Activated CD4-positive, alpha-beta memory T cell treated with anti-CD3 and anti-CD28 coated beads, Interleukin-2, amount 10 ng/mL, durations not matched to agents 7 days and 5 days (primary cell): ENCODE measurements around the gene PANK1. TPM values are rescaled to one million over a fixed set of nuclear protein-coding genes. Genes with fewer than 3 reads are reported as not detected.
"Not testable (repeated sequence)": the region's sequence is repeated elsewhere in the genome, so short reads cannot be mapped to it uniquely, and the experiment has no call there.

Source experiments
- CTCF ChIA-PET: fragments of 350-600 bp; sonication (Branson Sonifier 250); formaldehyde crosslinking; loops from one replicate; lab custom pipeline; 2021; ENCODE audit warnings: antibody characterized with exemption, inconsistent platforms; lab: Charles Lee
- POLR2A ChIA-PET: fragments of 350-600 bp; sonication (Branson Sonifier 250); formaldehyde crosslinking; loops from one replicate; lab custom pipeline; 2021; ENCODE audit warnings: antibody characterized with exemption; lab: Charles Lee
- DNase-seq: peaks from one replicate; pipeline ENCODE4 v3.0.0-alpha.2; 2020
- H3K27ac Mint-ChIP-seq: one replicate; pipeline ENCODE4 v1.8.0; 2021; ENCODE audit warnings: mild to moderate bottlenecking, mixed read lengths
- H3K27me3 Mint-ChIP-seq: one replicate; pipeline ENCODE4 v1.8.0; 2021; ENCODE audit warnings: mixed read lengths
- H3K36me3 Mint-ChIP-seq: one replicate; pipeline ENCODE4 v1.8.0; 2021; ENCODE audit warnings: low read depth, mixed read lengths
- H3K4me1 Mint-ChIP-seq: one replicate; pipeline ENCODE4 v1.8.0; 2021; ENCODE audit warnings: mixed read lengths
- H3K4me3 Mint-ChIP-seq: one replicate; pipeline ENCODE4 v1.8.0; 2021; ENCODE audit warnings: mild to moderate bottlenecking, mixed read lengths
- H3K9me3 Mint-ChIP-seq: one replicate; pipeline ENCODE4 v1.8.0; 2021; ENCODE audit warnings: mixed read lengths
- total RNA-seq, 2 experiments: library from RNA; stranded (reverse); gene quantifications; one replicate each; pipeline ENCODE4 v1.2.3, GENCODE V29; 2021

The PANK1 gene
- total RNA-seq, 2 experiments from 2014 or later: 4.7 to 6.1 TPM

DNA sequence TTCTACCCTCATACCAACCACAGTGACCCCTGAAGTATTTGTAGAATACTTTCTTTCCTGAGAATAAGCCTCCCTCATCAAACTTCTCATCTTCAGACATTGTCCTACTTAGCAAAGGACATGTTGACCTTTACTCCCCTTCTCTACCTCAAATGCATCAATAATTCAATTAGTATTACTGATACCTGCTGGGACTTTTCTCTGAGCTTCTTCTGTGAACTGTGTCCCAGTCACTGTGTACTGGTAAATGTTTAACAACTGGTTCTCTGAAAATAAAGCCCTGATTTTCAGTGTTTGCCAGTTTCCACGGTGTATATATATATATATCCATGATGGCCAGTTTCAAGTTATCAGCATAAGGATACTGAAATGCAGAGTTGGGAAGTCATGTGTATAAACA, 12.2 kb downstream of the PANK1 start:
- ChIA-PET CTCF (interaction anchor here (1.1 kb wide), 1 partner anchor 53 kb away, joined by 3 read pairs; no protein-coding TSS in a partner anchor), POLR2A (interaction anchor here (1.2 kb wide), 1 partner anchor 11 kb away, joined by 4 read pairs; no protein-coding TSS in a partner anchor)
- Mint-ChIP-seq H3K27ac (no peak overlapping the region), H3K9me3 (no peaks in the 10 kb centered on the region), H3K27me3 (no peaks in the 10 kb centered on the region), H3K4me1 (no peaks in the 10 kb centered on the region), H3K4me3 (no peak overlapping the region), H3K36me3 (peaks cover 10% of the 10 kb centered on the region)
- DNase-seq: no peak

DNA sequence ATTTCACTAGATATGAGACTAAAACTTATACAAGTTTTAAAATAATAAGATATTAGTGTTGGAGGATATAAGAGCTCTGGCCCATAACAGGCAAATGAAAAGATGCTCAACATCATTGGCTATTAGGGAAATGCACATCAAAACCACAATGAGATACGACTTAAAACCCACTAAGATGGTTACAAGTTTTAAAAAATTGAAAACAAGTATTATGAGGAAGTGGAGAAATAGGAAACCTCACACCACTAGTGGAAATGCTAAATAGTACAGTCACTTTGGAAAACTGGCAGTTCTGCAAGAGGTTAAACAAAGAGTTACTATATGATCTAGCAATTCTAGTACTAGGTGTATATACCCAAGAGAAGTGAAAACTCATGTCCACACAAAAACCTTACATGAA, 17.2 kb downstream of the PANK1 start:
- no peaks in the 10 kb centered on the region for H3K27me3 Mint-ChIP-seq
- DNase-seq: no peak
- POLR2A ChIA-PET: no interaction called here
- H3K9me3 Mint-ChIP-seq: no peaks in the 10 kb centered on the region
- no peaks in the 10 kb centered on the region for H3K36me3 Mint-ChIP-seq
- no peaks in the 10 kb centered on the region for H3K4me1 Mint-ChIP-seq
- H3K27ac Mint-ChIP-seq: no peak overlapping the region
- H3K4me3 Mint-ChIP-seq: no peak overlapping the region
- CTCF ChIA-PET: no interaction called here

DNA sequence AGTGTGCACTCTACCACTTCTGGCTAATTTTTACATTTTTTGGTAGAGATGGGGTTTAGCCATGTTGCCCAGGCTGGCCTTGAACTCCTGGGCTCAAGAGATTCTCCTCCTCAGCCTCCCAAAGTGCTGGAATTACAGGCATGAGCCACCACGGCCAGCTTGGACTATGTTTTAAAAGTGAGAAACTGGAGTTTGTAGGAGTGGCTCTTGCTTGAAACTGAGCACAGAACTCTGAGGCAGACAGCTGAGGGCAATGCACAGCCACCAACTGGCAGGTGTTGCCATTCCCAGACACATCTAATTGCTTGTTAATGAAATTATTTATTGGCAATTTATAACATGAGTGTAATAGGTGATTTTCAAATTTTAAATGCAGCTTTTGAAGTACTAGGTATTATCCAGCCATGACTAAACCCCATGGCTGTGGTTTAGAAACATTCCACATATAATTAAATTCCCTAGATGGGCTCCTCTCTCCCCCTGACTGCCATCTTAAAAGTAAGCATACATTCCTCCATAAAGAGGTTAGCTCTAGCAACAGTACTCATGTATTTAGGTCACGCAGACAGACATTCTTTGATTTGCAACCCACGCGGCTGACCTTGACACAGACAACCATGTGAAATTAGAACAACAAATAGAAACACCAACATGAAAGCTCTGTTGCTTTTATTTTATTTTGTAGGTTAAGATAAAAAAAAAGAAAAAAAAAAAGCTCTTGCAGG, 19.8 kb downstream of the PANK1 start:
- Mint-ChIP-seq H3K36me3 (no peaks in the 10 kb centered on the region), H3K4me1 (no peaks in the 10 kb centered on the region), H3K9me3 (peaks cover 8% of the 10 kb centered on the region), H3K4me3 (no peak overlapping the region), H3K27ac (no peak overlapping the region), H3K27me3 (no peaks in the 10 kb centered on the region)
- POLR2A ChIA-PET: no interaction called here
- DNase-seq: no peak
- CTCF ChIA-PET: interaction anchor here (0.5 kb wide), 1 partner anchor 1626 kb away, joined by 4 read pairs; no protein-coding TSS in a partner anchor

DNA sequence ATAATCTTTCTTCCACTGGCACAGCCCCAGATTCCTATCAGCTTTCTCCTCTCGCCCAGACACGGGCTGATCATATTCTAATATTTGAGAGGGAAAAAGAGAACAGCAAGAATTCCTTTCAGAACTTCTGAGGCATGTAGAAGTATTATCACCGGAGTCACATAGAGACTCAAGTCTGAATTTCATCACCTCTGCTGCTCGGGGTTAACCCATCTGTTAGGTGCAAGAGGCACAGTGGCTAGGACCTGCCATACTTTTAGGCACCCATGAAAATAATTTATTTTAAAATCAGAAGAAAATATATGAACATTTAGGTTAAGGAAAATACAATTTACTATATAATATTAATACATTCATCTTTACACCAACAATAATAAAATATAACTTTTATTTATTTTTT, 21.0 kb downstream of the PANK1 start:
- ChIA-PET CTCF (no interaction called here), POLR2A (no interaction called here)
- no peaks in the 10 kb centered on the region for H3K4me1 Mint-ChIP-seq
- DNase-seq: no peak
- H3K4me3 Mint-ChIP-seq: no peak overlapping the region
- peaks cover 13% of the 10 kb centered on the region for H3K9me3 Mint-ChIP-seq
- no peak overlapping the region for H3K27ac Mint-ChIP-seq
- H3K36me3 Mint-ChIP-seq: no peaks in the 10 kb centered on the region
- no peaks in the 10 kb centered on the region for H3K27me3 Mint-ChIP-seq

DNA sequence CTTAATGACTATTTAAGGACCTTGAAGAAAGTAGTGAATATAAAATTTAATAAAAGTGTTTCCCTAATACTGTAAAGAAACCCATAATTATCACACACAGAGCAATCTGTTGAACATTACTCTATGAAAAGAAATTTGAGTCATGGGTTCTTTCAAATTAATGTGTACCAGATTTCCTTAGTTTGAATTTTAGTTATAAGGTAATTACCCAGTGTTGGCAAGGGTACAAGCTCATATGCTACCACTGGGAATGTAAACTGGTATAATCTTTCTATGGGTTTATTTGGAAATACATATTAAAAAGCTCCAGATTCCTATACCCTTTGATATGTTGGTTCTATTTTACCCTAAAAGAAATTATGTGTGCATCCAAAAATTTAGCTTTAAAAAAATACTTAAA, 22.9 kb downstream of the PANK1 start:
- Mint-ChIP-seq H3K4me3 (no peak overlapping the region), H3K27ac (no peak overlapping the region), H3K36me3 (no peaks in the 10 kb centered on the region), H3K27me3 (no peaks in the 10 kb centered on the region), H3K4me1 (no peaks in the 10 kb centered on the region), H3K9me3 (peaks cover 13% of the 10 kb centered on the region)
- DNase-seq: no peak
- ChIA-PET POLR2A (no interaction called here), CTCF (no interaction called here)

DNA sequence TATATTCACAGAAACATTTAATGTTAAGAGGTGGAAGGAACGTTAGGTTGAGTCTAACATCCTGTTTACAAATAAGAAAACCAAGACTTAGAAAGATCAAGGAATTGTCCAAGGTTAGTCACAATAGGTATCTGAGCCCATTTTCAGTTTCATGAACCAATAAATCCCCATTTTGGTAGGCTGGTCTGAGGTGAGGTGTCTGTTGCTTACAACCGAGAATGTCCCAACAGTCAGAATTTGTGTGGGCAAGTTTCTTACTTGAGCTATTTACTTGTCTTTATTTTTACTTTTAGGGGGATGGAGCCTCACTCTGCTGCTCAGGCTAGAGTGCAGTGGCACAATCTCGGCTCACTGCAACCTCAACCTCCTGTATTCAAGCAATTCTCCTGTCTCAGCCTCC, 23.6 kb downstream of the PANK1 start:
- CTCF ChIA-PET: no interaction called here
- Mint-ChIP-seq H3K4me3 (no peak overlapping the region), H3K4me1 (no peaks in the 10 kb centered on the region), H3K9me3 (peaks cover 13% of the 10 kb centered on the region), H3K36me3 (no peaks in the 10 kb centered on the region), H3K27me3 (no peaks in the 10 kb centered on the region), H3K27ac (no peak overlapping the region)
- DNase-seq: no peak
- POLR2A ChIA-PET: no interaction called here

DNA sequence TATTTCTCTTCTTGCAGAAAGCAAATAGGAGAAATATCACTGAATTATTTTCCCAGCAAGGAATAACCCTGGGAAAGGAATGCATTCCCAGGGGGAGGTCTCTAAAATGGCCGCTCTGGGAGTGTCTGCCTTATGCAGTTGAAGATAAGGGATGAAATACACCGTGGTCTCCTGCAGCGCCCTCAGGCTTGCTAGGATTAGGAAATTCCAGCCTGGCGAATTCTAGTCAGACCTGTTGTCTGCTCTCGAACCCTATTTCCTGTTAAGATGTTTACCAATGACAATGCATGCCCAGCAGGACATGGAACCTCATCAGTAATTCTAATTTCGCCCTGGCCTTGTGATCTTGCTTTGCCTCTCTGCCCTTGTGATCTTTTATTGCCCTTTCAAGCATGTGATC, 24.7 kb downstream of the PANK1 start:
- peaks cover 13% of the 10 kb centered on the region for H3K9me3 Mint-ChIP-seq
- H3K36me3 Mint-ChIP-seq, H3K27ac Mint-ChIP-seq, CTCF ChIA-PET, H3K27me3 Mint-ChIP-seq, DNase-seq, H3K4me1 Mint-ChIP-seq, POLR2A ChIA-PET, H3K4me3 Mint-ChIP-seq: not testable (repeated sequence)

DNA sequence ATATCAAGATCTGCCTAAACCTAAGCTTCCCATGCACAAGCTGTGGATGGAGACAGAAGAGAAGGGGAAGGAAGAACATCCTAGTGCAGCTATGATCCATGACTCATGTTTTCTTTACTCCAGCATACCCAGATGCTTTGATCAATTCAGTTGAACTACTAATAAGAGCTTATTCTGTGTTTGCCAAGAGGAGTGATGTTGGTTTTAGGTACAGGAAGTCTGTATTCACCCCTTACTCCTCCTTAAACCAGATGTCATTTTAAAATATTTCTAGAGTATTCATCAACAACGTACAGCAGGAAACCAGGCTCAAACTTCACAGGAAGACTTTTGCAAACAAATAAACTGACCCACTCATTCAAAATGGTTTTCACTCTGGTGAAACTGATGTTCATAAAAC, 29.2 kb downstream of the PANK1 start:
- ChIA-PET CTCF (no interaction called here), POLR2A (no interaction called here)
- H3K4me3 Mint-ChIP-seq: no peak overlapping the region
- peaks cover 18% of the 10 kb centered on the region for H3K4me1 Mint-ChIP-seq
- no peak for DNase-seq
- no peaks in the 10 kb centered on the region for H3K27me3 Mint-ChIP-seq
- H3K9me3 Mint-ChIP-seq: peaks cover 11% of the 10 kb centered on the region
- H3K27ac Mint-ChIP-seq: no peak overlapping the region
- H3K36me3 Mint-ChIP-seq: no peaks in the 10 kb centered on the region

DNA sequence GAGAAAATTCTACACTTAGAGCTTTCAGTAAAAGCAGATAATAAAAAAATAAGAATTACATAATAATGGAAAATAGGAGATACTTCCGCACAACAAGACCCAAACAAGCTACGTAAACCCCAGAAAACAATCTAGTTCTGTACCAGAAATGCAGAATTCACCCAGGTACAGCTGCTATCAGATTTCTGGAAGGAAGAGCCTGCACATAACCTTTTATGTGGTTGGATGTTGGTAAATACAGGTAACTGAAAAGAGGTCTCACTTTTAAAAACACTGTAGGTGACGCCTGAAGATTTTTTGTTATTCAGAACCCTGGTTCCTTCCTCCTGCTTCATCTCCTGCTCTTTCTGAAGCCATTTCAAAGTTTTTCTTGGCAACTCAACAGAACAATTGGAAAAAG, 29.9 kb downstream of the PANK1 start:
- Mint-ChIP-seq H3K4me1 (peaks cover 18% of the 10 kb centered on the region), H3K4me3 (no peak overlapping the region), H3K27me3 (no peaks in the 10 kb centered on the region), H3K9me3 (peaks cover 5% of the 10 kb centered on the region), H3K27ac (no peak overlapping the region), H3K36me3 (peaks cover 3% of the 10 kb centered on the region)
- POLR2A ChIA-PET: no interaction called here
- CTCF ChIA-PET: no interaction called here
- no peak for DNase-seq

DNA sequence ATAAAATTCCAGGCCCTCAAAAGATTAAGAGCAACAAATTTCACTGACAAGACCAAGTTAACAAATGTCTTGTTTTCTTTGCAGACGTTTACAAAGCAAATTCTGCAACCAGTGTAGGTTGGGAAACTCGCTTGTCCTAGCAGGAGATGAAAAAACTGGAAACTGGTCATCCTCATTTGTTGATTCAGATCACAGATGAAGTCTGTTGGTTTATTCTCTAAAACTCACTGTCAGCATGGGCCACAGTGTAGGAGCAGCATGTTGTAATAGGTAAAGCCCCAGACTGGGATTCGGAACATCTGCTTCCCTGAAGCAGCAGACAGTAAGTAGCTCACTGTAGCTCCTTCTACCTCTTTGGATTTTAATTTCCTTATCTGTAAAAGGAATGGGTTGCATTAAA, 31.5 kb downstream of the PANK1 start:
- Mint-ChIP-seq H3K27me3 (no peaks in the 10 kb centered on the region), H3K27ac (no peak overlapping the region), H3K36me3 (peaks cover 12% of the 10 kb centered on the region), H3K4me3 (no peak overlapping the region), H3K9me3 (no peaks in the 10 kb centered on the region), H3K4me1 (peaks cover 18% of the 10 kb centered on the region)
- ChIA-PET POLR2A (no interaction called here), CTCF (no interaction called here)
- DNase-seq: no peak

DNA sequence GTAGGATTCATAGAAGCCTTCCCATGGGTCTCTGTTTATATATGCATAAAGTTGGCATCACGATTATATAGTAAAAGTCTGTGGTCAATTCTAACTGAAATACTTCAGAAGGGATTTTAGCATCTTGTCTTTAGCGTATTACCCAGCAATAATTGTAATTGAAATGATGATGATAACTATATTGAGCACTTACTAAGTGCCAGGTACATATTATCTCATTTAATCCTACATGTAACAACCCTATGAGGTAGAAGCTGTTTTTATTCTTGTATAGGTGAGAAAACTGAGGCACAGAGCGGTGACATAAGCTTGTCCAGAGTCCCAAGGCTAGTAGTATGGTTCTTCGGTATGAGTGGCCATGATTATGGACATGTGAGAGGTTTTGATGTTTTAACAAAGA, 33.8 kb downstream of the PANK1 start:
- CTCF ChIA-PET: no interaction called here
- Mint-ChIP-seq H3K9me3 (no peaks in the 10 kb centered on the region), H3K4me3 (no peak overlapping the region), H3K27me3 (no peaks in the 10 kb centered on the region), H3K27ac (no peak overlapping the region), H3K36me3 (peaks cover 12% of the 10 kb centered on the region), H3K4me1 (peaks cover 18% of the 10 kb centered on the region)
- POLR2A ChIA-PET: no interaction called here
- DNase-seq: no peak

DNA sequence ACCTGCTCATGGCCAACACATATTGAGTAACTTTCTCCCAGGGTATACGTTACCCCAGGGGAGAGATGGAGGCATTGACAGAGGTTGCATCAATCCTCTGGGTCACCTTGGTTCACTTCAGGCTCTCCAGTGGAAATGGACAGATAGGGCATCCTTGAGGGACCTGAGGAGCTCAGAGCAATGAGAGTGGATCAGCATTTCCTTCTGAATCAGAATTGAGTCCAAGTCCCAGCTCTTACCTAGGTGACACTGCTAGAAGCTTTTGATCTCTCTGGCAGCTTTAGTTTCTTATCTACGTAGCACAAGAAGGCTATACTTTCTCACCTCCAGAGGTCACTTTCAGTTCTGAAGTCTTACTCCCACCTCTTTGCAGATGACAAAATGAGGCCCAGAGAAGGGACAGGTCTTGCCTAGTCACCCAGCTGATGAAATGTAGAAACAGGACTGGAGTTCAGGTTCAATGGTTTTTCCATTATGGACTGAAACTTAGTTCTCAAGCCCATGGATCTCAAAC, 35.2 kb downstream of the PANK1 start:
- Mint-ChIP-seq H3K4me3 (no peak overlapping the region), H3K27me3 (no peaks in the 10 kb centered on the region), H3K4me1 (peaks cover 6% of the 10 kb centered on the region), H3K27ac (no peak overlapping the region), H3K36me3 (peaks cover 12% of the 10 kb centered on the region), H3K9me3 (no peaks in the 10 kb centered on the region)
- ChIA-PET POLR2A (no interaction called here), CTCF (no interaction called here)
- no peak for DNase-seq

DNA sequence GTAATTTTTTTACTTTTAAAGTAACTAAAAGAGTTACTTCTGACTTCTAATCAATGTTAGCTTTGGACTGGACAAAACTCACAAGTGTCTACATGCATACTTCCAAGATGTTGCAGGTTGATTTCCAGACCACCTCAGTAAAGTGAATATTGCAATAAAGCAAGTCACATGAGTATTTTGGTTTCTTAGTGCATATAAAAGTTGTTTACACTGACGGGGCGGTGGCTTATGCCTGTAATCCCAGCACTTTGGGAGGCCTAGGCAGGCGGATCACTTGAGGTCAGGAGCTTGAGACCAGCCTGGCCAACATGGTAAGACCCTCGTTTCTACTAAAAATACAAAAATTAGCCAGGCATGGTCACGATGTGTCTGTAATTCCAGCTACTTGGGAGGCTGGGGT, 40.8 kb downstream of the PANK1 start:
- no peaks in the 10 kb centered on the region for H3K4me1 Mint-ChIP-seq
- peaks cover 3% of the 10 kb centered on the region for H3K36me3 Mint-ChIP-seq
- POLR2A ChIA-PET: no interaction called here
- DNase-seq: no peak
- CTCF ChIA-PET: no interaction called here
- H3K9me3 Mint-ChIP-seq: no peaks in the 10 kb centered on the region
- H3K27me3 Mint-ChIP-seq: no peaks in the 10 kb centered on the region
- H3K4me3 Mint-ChIP-seq: no peak overlapping the region
- no peak overlapping the region for H3K27ac Mint-ChIP-seq

DNA sequence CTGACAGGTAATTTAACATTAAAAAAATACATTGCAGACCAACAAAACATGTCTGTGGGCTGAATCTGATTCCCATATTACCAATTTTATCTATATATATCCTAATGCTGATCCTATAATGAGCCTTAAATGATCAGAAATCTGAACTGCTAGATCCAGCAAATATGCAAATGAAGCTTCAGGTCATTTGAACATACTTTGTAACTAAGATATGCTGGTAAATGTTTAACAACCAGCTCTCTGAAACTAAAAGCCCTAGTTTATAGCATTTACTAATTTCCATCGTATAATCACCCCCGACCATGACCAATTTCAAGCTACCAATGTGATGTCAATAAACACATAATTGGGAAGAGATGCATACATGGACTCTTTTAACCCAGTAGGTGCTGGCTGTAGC, 42.1 kb downstream of the PANK1 start:
- CTCF ChIA-PET: no interaction called here
- Mint-ChIP-seq H3K4me1 (no peaks in the 10 kb centered on the region), H3K27me3 (no peaks in the 10 kb centered on the region)

More for the DNA sequence above, 42.1 kb downstream of the PANK1 start:
- Mint-ChIP-seq H3K9me3 (no peaks in the 10 kb centered on the region), H3K27ac (no peak overlapping the region), H3K36me3 (no peaks in the 10 kb centered on the region), H3K4me3 (no peak overlapping the region)
- no peak for DNase-seq
- POLR2A ChIA-PET: no interaction called here
